ENCODE results near the gene MARCHF6. TPM values are rescaled to one million over a fixed set of nuclear protein-coding genes. Genes with fewer than 3 reads are reported as not detected.
"Not testable (repeated sequence)": the region's sequence is repeated elsewhere in the genome, so short reads cannot be mapped to it uniquely, and the experiment has no call there.

Gene MARCHF6
- total and polyA plus RNA-seq, 5 experiments from 2014 or later: 31.5 to 198 (median 44.0) TPM

GRCh38 chr5:10376544-10376943 is 23.0 kb downstream of the MARCHF6 start:
- H3K4me3 Mint-ChIP-seq: peak overlapping the region in 9 of 10 donors; percentile 34 to 81 (median 71)
- ATAC-seq: peak; percentile 29 to 45
- POLR2A ChIA-PET: interaction anchor here (4.1 kb wide), 1 partner anchor 23 kb away, joined by 18 read pairs; the partner anchor contains the start of gene MARCHF6
- no peak for DNase-seq
- H3K36me3 Mint-ChIP-seq: peaks cover 5 to 44% (median 16%) of the 10 kb centered on the region in 3 donors
- no peaks in the 10 kb centered on the region for H3K27me3 Mint-ChIP-seq
- H3K4me1 Mint-ChIP-seq: peaks cover 36 to 71% (median 65%) of the 10 kb centered on the region in 4 donors
- peak overlapping the region in 8 of 10 donors; percentile 4 to 90 (median 71) for H3K27ac Mint-ChIP-seq
- H3K9me3 Mint-ChIP-seq: peaks cover 0 to under 1% (median 0%) of the 10 kb centered on the region in 9 donors

- DNase-seq: peak in 5 of 10 donors; percentile 18 to 50 (median 33)
- H3K9me3 Mint-ChIP-seq: no peaks in the 10 kb centered on the region
- peak overlapping the region; percentile 34 to 81 (median 66) for H3K4me3 Mint-ChIP-seq
- H3K27me3 Mint-ChIP-seq: no peaks in the 10 kb centered on the region
- H3K27ac Mint-ChIP-seq: peak overlapping the region in 8 of 10 donors; percentile 1 to 90 (median 55)
- POLR2A ChIA-PET: interaction anchor here (4.1 kb wide), 1 partner anchor 24 kb away, joined by 18 read pairs; the partner anchor contains the start of gene MARCHF6
- peaks cover 5 to 49% (median 18%) of the 10 kb centered on the region in 3 donors for H3K36me3 Mint-ChIP-seq
- H3K4me1 Mint-ChIP-seq: peaks cover 34 to 68% (median 62%) of the 10 kb centered on the region in 4 donors
- ATAC-seq: peak; percentile 77 to 78
These were observed 23.6 kb downstream of the MARCHF6 start for GRCh38 chr5:10377081-10377480.

DNA sequence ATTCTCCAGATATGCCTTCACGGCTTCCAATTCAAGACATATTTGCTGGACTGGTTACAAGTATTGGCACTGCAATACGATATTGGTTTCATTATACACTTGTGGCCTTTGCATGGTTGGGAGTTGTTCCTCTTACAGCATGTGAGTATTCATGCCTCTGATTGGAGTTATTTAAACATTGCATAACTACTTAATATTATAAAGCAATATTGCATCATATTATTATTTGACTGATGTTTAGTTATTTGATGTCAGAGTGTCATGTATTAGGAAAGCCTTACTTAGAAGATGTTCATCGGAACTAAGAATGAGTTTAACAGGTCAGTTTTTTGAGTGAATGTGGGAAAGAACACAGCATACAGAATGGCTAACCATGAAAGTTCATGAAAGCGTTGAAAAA is 28.3 kb downstream of the MARCHF6 start:
- ATAC-seq: no peak
- no peaks in the 10 kb centered on the region for H3K9me3 Mint-ChIP-seq
- no peak for DNase-seq
- no peak overlapping the region for H3K4me3 Mint-ChIP-seq
- peak overlapping the region in 1 of 10 donors; percentile 34 for H3K27ac Mint-ChIP-seq
- peaks cover 10 to 33% (median 29%) of the 10 kb centered on the region in 4 donors for H3K4me1 Mint-ChIP-seq
- peaks cover 0 to 73% (median 20%) of the 10 kb centered on the region in 3 donors for H3K36me3 Mint-ChIP-seq
- H3K27me3 Mint-ChIP-seq: no peaks in the 10 kb centered on the region
- POLR2A ChIA-PET: no interaction called here

GRCh38 chr5:10384483-10384882 is 31.0 kb downstream of the MARCHF6 start:
- ATAC-seq (no peak), DNase-seq (no peak)
- POLR2A ChIA-PET: no interaction called here
- peak overlapping the region in 2 of 10 donors; percentile 31 to 40 for H3K27ac Mint-ChIP-seq
- H3K9me3 Mint-ChIP-seq: no peaks in the 10 kb centered on the region
- no peak overlapping the region for H3K4me3 Mint-ChIP-seq
- H3K27me3 Mint-ChIP-seq: no peaks in the 10 kb centered on the region
- H3K36me3 Mint-ChIP-seq: peaks cover 0 to 73% (median 23%) of the 10 kb centered on the region in 3 donors
- peaks cover 6 to 19% (median 10%) of the 10 kb centered on the region in 4 donors for H3K4me1 Mint-ChIP-seq

- no peak overlapping the region for H3K4me3 Mint-ChIP-seq
- POLR2A ChIA-PET: interaction anchor here (1.3 kb wide), 1 partner anchor 34 kb away, joined by 5 read pairs; the partner anchor contains the start of gene MARCHF6
- no peaks in the 10 kb centered on the region for H3K9me3 Mint-ChIP-seq
- no peak for ATAC-seq
- DNase-seq: no peak
- H3K36me3 Mint-ChIP-seq: peaks cover 0 to 81% (median 24%) of the 10 kb centered on the region in 3 donors
- no peak overlapping the region for H3K27ac Mint-ChIP-seq
- H3K27me3 Mint-ChIP-seq: no peaks in the 10 kb centered on the region
- peaks cover 2 to 13% (median 8%) of the 10 kb centered on the region in 4 donors for H3K4me1 Mint-ChIP-seq
These were observed 34.2 kb downstream of the MARCHF6 start for GRCh38 chr5:10387690-10388089.

DNA sequence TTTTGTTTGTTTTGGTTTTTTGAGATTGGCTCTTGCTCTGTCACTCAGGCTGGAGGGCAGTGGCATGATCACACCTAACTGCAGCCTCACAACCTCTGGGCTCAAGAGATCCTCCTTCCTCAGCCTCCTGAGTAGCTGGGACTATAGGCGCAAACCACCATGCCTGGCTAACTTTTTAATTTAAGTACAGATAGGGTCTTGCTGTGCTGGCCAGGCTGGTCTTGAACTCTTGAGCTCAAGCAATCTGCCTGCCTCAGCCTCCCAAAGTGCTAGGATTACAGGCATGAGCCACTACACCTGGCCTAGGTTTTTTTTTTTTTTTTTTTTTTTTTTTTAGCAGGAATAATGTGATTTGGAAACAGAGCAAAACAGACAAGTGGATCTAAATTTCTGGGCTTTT is 37.6 kb downstream of the MARCHF6 start:
- no peak for DNase-seq
- Mint-ChIP-seq H3K9me3 (no peaks in the 10 kb centered on the region), H3K4me1 (peaks cover 0 to 4% (median under 1%) of the 10 kb centered on the region in 4 donors), H3K36me3 (peaks cover 0 to 83% (median 20%) of the 10 kb centered on the region in 3 donors), H3K27me3 (no peaks in the 10 kb centered on the region), H3K4me3 (peak overlapping the region in 1 of 10 donors; percentile 48), H3K27ac (no peak overlapping the region)
- POLR2A ChIA-PET: interaction anchor here (0.7 kb wide), 1 partner anchor 186 kb away, joined by 4 read pairs; no protein-coding TSS in a partner anchor
- no peak for ATAC-seq

- H3K36me3 Mint-ChIP-seq: peaks cover 0 to 90% (median 17%) of the 10 kb centered on the region in 3 donors
- H3K9me3 Mint-ChIP-seq, H3K4me3 Mint-ChIP-seq, H3K27ac Mint-ChIP-seq, H3K4me1 Mint-ChIP-seq, POLR2A ChIA-PET, DNase-seq, H3K27me3 Mint-ChIP-seq, ATAC-seq: not testable (repeated sequence)
These were observed 39.3 kb downstream of the MARCHF6 start for GRCh38 chr5:10392567-10393328.

DNA sequence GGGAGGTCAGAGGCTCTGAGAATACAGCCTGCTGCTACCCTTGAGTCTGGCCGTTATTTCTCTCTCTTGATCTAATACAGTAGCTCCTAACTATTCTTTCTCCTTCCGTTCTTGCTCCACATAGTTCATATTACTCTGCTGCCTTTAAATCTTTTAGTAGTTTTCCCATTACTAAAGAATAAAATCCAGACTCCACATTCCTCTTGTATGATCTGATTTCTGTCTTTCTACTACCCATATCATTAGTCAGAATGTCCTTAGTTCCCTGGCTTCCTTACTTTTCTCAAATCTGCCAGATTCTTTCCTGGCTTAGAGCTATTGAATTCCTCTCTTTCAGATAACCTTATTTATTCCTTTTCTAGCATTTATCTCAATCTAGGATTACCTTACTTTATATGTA is 40.0 kb downstream of the MARCHF6 start:
- no peak overlapping the region for H3K4me3 Mint-ChIP-seq
- ATAC-seq: no peak
- peaks cover 0 to 7% (median 2%) of the 10 kb centered on the region in 4 donors for H3K4me1 Mint-ChIP-seq
- peaks cover 0 to 94% (median 19%) of the 10 kb centered on the region in 3 donors for H3K36me3 Mint-ChIP-seq
- no peaks in the 10 kb centered on the region for H3K27me3 Mint-ChIP-seq
- POLR2A ChIA-PET: no interaction called here
- DNase-seq: no peak
- H3K27ac Mint-ChIP-seq: no peak overlapping the region
- H3K9me3 Mint-ChIP-seq: no peaks in the 10 kb centered on the region

DNA sequence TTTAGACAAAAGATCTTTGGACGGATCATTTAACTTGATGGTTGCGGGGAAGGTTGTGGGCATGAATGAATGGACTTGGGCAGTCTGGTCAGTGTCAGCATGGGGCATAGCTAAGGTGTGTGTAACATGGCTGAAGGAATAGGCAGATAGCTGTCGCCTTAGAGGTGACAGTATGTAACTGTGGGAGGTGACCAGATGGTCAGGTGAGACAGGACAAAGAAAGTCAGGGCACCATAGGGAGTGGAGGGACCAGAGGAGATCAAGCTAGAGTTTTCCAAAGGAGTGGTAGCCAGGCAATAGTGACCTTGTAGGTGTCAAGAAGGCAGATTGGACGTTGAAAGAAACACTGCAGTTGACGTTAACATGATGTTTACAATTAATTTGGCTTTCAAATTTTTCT is 43.1 kb downstream of the MARCHF6 start:
- H3K27ac Mint-ChIP-seq: peak overlapping the region in 1 of 10 donors; percentile 10

DNA sequence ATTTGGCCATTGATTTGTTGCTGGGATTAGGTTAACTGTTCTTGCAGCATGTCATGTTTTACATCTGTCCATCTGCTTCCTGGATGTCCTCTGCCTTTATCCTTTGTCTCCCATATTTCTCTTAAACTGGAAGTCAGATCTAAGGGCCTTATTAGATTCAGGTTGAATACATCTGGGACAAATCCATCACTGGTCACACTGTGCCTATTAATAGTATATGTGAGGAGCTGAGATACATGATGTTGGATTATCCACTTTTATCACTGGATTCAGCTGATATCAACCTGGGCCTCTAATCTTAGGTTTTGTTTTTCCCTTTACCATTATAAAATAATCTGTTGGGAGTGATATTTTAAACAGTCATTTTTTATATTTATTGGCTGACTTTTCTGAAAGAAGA is 46.3 kb downstream of the MARCHF6 start:
- no peak overlapping the region for H3K27ac Mint-ChIP-seq
- DNase-seq (no peak), ATAC-seq (no peak)
- POLR2A ChIA-PET: no interaction called here
- peaks cover 0 to 88% (median 12%) of the 10 kb centered on the region in 3 donors for H3K36me3 Mint-ChIP-seq
- H3K4me1 Mint-ChIP-seq: peaks cover 0 to 5% (median 2%) of the 10 kb centered on the region in 4 donors
- no peak overlapping the region for H3K4me3 Mint-ChIP-seq
- H3K9me3 Mint-ChIP-seq: no peaks in the 10 kb centered on the region
- no peaks in the 10 kb centered on the region for H3K27me3 Mint-ChIP-seq

More for the DNA sequence above, 43.1 kb downstream of the MARCHF6 start:
- H3K4me3 Mint-ChIP-seq: no peak overlapping the region
- H3K27me3 Mint-ChIP-seq: no peaks in the 10 kb centered on the region
- no peaks in the 10 kb centered on the region for H3K9me3 Mint-ChIP-seq
- POLR2A ChIA-PET: no interaction called here
- peaks cover 0 to 5% (median 2%) of the 10 kb centered on the region in 4 donors for H3K4me1 Mint-ChIP-seq
- ATAC-seq (no peak), DNase-seq (no peak)
- H3K36me3 Mint-ChIP-seq: peaks cover 0 to 86% (median 20%) of the 10 kb centered on the region in 3 donors

- no peak for ATAC-seq
- no peak overlapping the region for H3K27ac Mint-ChIP-seq
- no peak for DNase-seq
- peaks cover 0 to 5% (median 2%) of the 10 kb centered on the region in 4 donors for H3K4me1 Mint-ChIP-seq
- POLR2A ChIA-PET: no interaction called here
- no peak overlapping the region for H3K4me3 Mint-ChIP-seq
- peaks cover 0 to 87% (median 12%) of the 10 kb centered on the region in 3 donors for H3K36me3 Mint-ChIP-seq
- no peaks in the 10 kb centered on the region for H3K9me3 Mint-ChIP-seq
- H3K27me3 Mint-ChIP-seq: no peaks in the 10 kb centered on the region
These were observed 46.9 kb downstream of the MARCHF6 start for GRCh38 chr5:10400411-10400810.

- no peaks in the 10 kb centered on the region for H3K9me3 Mint-ChIP-seq
- ATAC-seq (no peak), DNase-seq (no peak)
- peaks cover 0 to 5% (median 2%) of the 10 kb centered on the region in 4 donors for H3K4me1 Mint-ChIP-seq
- POLR2A ChIA-PET: no interaction called here
- H3K4me3 Mint-ChIP-seq: no peak overlapping the region
- H3K27me3 Mint-ChIP-seq: no peaks in the 10 kb centered on the region
- peak overlapping the region in 4 of 10 donors; percentile 10 to 35 (median 27) for H3K27ac Mint-ChIP-seq
- H3K36me3 Mint-ChIP-seq: peaks cover 0 to 87% (median 9%) of the 10 kb centered on the region in 3 donors
These were observed 47.3 kb downstream of the MARCHF6 start for GRCh38 chr5:10400831-10401230.

DNA sequence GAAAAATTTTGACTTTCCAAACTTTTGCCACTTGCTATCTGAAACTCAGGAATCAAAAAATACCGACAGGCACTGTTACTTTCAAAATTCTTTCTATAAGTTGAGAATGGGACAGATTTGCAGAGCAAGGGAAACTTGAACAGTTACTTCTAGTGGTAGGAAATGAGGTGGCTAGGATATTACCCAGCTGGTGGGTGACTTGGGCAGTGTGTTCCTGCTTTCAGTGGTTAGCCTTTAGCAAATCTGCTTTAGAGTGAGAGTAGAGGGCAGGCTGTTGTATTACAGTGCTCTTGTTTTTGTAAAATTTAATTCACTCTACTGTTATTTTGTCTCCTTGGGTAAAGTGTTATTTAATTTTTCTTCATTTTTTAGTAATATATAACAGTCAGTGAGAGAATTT is 48.0 kb downstream of the MARCHF6 start:
- H3K27ac Mint-ChIP-seq: peak overlapping the region in 3 of 10 donors; percentile 10 to 60 (median 35)
- H3K4me3 Mint-ChIP-seq: no peak overlapping the region
- H3K36me3 Mint-ChIP-seq: peaks cover 0 to 86% (median 9%) of the 10 kb centered on the region in 3 donors
- ATAC-seq (no peak), DNase-seq (no peak)
- H3K9me3 Mint-ChIP-seq: no peaks in the 10 kb centered on the region
- no peaks in the 10 kb centered on the region for H3K27me3 Mint-ChIP-seq
- H3K4me1 Mint-ChIP-seq: peaks cover 0 to 2% (median 2%) of the 10 kb centered on the region in 4 donors
- POLR2A ChIA-PET: no interaction called here

Data from naive thymus-derived CD8-positive, alpha-beta T cell (primary cell).